NCI-H1436 (cell line): ENCODE data around the gene PAK1.

Experiments used
- DNase-seq: peaks from one replicate; lab custom pipeline; 2025; lab: John Stamatoyannopoulos, UW

The PAK1 gene

DNA sequence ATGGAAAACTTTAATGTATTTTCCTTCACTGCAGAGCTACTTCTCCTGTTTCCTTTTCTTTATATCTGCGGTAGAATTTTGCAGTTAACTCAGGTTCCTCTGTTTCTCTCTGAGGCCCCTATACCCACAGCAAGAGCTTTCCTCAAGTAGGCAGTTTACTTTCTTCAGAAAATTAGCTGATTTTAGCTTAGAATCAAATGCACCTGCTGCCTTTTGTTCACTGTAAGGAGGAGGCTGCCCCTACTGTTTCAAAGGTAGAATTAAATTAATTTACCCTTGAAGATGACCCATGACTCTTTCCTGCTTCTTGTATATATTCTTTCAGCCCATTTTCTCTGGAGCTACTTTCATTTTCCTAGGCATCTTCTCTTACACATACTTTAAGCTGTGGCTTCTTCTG lies 103.7 kb downstream of the PAK1 start:
- DNase-seq, result no peak

DNA sequence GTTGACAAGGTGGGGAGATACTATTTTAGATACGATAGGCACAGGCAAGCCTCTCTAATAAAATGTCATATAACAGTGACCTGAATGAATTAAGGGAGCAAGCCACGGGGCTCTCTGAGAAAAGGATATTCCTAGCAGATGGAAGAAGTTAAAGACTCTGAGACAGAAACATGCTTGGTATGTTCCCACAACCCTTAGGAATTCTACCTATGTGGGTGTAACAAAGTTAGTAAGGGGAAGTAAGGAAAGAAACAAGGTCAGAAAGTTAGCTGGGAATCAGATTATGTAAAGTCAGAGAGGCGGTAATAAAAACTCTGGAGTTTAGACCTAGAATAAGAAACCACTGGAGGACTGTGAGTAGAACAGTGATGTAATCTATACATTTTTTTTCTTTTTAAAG lies 112.7 kb downstream of the PAK1 start:
- no peak for DNase-seq

DNA sequence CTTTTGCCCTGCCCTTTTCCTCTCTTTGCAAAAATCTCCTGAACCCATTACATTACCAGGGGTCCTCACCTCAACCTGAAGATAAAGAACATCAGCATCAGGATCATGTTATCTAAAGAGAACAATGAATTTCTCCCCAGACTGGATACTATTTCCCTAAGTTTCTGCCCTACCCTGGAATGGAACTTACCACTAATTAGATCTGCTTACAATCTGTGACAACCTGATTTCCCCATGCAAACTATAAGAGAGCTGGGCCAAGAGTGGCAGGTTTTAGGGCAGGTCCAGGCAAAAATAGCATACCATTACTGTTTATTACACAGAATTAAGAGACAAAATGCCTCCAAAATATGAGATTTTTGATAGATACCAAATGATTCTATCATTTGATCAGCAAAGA lies 114.4 kb downstream of the PAK1 start:
- no peak for DNase-seq

DNA sequence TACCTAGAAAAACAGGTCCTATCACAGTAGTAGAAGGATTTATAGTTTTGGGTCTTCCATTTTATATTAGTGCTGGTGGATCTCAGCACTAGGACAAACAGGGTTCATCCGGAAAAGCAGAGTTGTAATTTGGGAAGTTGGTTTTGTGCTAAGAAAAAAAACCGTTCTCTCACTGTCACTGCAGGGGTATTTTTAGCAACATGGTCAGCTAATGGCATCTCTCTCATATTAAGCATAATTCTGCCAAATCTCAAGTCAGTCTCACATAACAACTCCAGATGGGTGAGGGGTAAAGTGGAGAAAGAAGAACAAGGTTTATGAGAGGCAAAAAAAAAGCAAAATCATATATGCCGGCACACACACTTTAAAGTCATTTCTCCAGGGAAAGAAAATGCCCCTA lies 120.8 kb downstream of the PAK1 start:
- DNase-seq, result no peak

DNA sequence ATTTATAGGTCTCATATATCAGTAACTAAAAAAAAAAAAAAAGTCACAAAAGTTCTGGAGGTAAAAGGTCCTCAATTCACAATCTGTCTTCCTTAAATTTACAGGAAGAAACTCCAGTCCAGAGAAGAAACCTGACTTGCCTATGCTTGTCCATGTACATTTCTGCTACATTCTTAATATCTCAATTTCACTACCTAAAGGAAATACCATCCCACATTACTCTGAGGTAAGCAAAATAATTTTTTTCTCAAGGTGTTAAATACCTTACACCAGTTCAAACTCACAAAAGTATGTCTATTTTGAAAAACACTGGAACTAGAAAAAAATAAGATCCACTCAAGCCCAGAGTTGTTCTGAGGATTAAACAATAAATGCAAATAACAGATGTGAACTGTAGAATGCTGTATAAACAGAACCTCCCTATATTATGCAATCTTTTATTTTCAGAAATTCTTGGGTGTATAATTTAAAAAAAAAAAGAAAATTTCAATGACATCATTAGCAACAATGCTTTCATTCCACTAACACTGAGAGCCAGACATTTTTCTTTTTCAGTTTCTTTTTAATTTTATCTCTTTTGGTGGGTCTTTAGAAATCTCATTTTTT lies 122.5 kb downstream of the PAK1 start:
- DNase-seq, result no peak

DNA sequence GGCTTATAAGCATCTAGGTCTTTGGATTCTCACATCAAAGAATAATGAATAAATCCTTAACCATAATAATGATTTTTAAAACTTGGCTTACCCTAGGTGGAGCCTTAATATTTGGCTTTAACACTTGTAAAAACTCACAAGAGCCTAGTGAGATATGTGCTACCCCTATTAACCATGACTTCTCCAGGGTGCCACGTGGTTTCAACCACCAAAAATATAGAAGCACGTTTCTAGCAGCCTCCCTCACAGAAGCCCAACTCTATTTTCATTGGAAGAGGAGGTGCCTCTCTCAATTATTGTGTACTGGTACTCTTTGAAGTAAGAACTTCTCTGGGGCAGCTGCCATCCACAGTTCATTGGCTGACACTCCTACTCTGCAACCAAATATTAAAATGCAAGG lies 125.9 kb downstream of the PAK1 start:
- no peak for DNase-seq

DNA sequence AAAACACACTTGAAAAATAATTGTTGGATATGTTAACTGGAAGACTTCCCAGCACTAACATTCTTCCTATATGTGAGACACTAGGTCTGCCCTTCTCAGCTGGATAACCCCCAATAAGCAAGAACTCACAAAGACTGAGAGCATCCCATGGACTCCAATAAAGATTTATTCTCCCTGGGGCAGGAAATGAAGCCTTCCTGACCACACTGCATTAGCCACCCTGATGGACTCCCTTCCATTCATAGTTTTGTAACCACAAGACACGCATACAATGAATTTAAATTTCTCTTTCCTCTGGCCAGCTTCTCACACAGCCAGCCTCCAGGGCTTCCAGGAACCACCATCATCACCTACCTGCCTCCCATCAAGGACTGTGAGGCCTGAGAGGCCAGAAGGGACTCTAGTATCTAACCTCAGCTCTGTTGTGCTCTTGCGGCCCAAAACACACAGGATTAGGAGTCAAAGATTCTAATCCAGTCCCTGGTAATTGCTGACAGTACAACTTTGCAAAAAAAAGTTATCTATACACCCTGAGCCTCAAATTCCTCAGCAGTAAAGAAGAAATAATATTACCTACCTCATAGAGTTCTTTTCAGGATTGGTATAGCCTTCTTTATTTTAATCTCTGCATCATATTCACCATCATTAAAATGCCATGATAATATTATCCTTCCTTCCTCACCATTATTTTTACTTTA lies 126.8 kb downstream of the PAK1 start:
- no peak for DNase-seq

DNA sequence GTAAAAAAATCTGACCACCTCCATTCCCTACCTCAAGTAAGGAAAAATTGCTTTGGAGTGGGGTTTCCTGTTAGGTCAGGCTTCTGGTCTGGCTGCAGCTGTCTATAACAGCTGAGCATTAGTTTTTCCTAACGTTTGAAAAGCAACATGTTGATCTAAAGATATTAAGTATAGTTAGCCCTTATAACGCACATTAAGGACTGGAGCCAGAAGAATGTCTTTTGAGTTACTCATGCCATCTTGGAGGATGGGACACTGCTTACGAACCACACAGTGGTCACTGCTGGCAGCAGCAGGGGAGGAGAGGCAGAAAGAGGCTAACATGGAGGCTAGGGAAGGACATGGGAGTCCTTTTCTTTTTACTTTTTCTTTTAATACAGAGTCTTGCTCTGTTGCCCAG lies 128.3 kb downstream of the PAK1 start:
- no peak for DNase-seq

DNA sequence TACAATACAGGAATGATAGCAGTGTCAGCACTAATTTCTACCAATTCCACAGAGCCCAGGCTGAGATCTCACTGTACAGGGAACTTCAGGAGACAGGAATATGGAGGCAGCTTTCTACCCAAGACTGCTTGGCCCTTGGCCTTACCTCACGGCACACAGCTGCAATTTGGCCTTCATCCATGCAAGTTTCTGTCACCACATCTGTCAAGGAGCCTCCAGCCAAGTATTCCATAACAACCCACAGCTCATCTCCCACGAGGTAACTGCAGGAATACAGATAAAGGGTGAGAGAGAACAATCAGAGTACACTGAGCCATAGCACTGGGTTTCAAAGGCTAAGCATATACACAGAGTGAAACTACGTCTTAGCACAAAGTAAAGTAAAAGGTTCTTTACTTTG lies 133.4 kb downstream of the PAK1 start:
- DNase-seq, result no peak

DNA sequence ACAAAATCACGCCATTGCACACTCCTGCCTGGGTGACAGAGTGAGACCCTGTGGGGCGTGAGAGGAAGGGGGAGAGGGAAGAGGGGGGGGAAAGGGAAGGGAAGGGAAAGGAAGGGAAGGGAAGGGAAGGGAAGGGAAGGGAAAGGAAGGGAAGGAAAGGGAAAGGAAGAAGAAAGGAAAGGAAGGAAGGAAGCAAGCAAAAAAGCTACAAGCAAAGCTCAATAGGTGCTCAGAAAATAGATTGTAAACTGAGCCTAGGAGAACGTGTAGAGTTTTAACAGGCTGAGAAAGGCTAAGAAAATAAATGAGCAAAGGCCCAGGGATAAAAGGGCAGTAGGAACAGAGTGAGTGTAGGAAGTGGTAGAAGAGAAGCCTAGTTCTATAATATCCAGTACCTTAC lies 141.6 kb downstream of the PAK1 start:
- no peak for DNase-seq

DNA sequence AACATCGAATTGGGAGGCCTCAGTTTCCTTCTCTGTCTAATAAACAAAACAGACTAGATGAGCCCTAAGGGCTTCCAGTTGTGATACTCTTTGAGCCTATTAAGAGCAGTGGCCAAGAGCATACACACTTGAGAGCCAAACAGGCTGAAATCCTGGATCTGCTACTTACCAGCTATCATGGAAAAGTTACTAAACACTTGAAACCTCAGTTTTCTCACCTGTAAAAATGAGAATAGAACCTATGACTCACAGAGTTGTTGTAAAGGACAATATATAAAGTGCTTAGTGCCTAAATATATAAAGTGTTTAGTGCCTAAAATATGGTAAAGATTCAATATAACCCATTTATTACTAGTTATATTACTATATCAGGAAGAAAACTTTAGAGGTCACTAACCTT lies 148.7 kb downstream of the PAK1 start:
- no peak for DNase-seq

DNA sequence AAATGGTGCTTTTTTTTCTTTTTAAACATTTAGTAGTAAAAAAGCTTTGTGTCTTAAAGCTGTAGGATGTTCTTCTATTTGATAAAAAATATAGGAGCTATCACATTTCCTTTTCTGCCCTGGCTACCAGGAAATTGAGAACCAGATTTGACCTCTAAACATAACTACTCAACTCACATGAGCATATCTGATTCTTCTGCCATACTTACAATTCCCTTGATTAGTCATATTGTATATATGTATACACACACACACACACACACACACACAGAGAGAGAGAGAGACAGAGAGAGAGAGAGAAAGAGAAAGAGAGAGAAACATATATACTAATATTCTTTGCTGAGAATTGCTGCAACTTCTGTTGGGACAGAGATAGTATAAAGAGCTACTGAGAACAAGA lies 149.4 kb downstream of the PAK1 start:
- no peak for DNase-seq

DNA sequence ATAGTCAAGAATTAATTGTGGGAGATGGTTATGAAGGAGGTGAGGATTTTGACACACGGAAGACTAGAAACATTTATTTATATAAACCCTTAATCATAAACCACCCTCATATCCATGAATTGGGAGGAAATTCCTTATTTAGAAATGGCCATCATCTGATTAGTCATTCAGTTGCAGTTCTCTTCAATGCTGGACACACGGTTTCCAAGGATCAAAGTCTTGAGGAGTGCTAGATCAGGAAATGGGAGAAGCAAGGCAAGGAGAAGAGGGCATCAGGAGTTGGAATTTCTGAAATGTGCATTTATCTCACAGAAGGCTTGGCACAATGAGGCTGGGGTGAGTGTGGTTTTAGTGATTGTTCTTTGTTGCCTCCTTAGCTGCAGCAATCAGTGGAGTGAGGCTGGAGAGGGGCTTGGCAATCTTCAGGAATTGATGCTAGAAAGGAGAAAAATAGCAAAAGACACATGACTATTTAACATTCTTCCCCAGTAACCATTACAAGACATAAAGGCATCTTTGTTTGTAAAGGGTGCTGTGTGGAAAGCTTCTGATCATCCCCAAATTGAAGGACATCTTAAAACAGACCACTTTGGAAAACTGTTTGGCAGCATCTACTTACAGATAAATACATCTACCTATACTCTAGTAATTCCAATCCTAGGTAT lies 150.8 kb downstream of the PAK1 start:
- no peak for DNase-seq

DNA sequence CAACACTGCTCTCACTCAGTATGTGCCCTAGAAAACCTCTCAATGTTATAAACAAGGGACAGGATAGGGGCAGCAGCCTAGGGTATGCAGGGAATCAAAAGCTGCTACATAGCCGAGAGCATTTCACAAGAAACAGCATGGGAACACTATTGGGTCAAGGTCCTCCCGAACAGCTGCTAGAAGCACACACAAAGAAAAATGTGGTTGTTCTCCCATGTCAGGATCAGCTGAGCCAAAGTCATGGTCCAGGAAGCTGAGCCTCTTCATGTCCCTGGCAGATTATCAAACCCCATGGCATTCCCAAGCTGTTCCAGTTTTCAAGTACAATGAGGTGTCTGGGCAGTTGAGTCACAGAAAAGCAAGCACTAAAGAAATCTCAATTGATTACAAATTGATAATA lies 151.4 kb downstream of the PAK1 start:
- DNase-seq, result no peak

DNA sequence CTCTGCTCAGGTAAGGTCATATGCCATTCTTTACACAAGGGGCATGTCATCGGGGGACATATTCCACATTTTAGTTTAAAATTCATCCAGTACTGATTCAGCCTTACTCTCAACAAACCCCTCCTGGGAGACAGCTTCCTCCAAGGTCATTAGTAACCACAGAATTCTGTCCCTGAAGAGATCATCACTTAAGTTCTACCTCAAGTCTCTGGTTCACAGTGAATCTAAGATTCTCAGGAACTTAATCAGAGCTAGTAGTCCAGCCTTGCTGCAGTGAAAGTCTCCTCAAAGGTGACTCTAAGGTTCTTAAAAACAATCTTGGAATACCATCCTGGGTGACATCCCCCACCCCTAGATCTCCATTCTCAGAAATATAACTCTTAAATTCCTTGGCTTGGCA lies 153.5 kb downstream of the PAK1 start:
- DNase-seq, result no peak

DNA sequence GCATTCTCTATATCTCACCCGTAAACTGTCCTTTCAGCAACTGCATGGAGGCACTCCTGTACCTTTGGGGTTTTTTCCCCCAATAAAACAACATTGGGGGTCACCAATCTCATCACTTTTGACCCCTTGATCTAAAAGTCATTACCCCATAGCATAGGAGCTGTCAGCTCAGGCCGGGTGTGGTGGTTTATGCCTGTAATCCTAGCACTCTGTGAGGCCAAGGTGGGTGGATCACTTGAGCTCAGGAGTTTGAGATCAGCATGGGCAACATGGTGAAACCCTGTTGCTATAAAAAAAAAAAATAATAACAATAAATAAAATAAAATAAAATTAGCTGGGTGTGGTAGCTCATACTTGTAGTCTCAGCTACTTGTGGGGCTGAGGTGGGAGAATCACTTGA lies 155.3 kb downstream of the PAK1 start:
- no peak for DNase-seq

DNA sequence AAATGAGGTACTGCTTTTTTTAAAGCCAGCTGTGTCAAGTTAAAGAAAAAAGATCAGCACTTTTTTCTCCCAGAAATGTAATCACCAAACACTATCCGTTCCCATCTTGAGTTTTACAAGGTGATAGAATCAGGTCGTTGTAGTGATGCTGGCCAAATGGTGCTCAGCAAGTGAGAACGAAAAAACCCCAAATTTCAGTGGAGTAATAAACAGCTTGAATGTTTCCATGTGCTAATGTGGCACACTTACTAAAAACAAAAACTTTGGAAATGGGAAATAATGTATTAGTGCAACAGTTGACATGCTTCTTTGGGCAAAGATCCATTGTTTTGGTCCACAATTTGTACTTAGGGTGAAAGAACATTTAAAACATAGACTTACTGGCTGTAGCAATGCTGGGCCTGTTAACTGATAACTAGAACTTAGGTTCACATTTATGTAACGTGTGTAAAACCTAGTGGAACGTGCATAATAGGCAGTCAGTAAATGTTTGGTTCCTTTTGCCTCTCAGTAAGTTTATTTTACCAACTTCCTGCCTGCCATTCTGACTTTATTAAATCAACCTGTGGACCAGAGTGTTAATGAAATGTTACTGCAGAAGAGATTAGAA lies 157.1 kb downstream of the PAK1 start:
- no peak for DNase-seq

DNA sequence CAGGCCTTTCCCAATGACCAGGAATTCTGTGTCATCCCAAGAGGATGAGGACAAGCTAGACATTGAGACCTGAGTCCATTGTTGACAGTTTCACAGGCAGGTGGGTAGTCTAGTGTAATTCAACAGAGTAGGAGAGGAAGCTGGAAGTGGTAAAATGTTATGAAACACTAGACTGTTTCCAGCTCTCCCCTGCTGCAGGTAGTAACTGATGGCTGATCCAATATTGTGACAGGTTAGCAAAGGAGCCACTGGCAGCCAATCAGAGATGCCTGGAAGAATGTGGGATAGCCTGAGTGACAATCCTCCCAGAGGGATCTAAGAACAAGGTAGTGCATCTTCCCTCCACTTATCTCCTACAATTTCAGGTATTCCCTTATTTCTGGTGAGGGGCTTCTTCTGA lies 161.8 kb downstream of the PAK1 start:
- DNase-seq, result no peak

DNA sequence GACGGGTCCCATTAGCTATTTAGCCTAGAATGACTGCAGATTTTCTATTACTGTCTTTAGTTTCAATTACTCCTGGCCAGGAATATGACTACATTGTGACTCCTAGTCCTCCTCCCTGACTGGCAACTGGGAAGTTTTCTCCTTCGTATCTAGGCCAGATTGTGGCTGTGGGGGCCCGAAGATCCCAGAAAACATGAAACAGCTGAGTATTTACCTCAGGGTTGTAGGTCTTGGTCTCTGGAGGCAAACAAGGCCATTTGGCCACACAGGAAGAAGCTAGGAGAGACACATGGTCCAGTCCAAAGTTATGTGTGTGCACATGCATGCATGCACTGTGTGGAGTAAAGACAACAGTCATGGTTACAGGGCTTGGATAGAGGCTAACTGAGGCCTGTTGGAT lies 162.2 kb downstream of the PAK1 start:
- DNase-seq, result no peak

DNA sequence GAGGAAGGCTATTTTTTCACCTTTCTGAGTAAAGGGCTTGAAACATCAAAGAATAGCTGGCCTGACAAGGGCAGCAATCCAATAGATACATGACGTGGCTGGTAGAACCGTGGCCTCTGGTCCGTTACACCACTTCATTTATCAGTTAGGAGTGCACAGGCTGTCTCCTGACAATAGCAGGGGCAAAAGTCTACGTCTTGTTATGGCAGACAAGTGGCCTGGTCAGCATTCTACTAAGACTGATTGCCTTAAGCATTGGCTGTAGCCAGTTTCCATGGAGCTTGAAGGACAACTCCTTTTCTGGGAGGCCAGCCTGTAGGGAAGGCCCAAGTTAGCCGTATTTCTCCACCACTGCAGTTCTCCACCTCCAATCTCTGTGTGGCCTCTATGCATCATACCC lies 163.2 kb downstream of the PAK1 start:
- no peak for DNase-seq

DNA sequence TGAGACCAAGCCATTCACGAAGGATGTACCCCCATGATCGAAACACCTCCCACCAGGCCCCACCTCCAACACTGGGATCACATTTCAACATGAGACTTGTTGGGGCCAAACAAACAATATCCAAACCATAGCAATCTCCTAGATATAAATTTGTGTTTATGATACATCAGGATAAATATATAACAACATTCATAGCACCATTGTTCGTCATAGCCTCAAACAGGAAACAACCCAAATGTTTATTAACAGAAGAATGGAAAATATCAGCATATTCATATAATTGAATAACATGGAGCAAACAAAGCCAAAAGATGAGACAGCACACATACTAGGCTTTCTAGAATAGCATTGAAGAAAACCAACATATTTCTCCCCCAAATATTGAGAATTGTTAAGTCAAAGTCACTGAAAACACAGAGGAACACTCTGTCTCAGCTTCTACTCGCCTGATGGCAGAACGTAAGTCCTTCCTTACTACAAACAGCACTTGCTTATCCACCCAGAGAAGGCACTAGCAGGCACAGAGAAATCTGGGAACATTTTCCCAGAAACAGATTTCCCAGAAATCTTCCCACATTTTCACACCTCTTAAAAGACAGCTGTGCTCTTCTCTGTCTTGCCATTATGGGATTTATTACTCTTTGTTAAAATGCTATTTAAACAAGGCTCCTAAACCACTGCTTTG lies 164.4 kb downstream of the PAK1 start:
- no peak for DNase-seq

DNA sequence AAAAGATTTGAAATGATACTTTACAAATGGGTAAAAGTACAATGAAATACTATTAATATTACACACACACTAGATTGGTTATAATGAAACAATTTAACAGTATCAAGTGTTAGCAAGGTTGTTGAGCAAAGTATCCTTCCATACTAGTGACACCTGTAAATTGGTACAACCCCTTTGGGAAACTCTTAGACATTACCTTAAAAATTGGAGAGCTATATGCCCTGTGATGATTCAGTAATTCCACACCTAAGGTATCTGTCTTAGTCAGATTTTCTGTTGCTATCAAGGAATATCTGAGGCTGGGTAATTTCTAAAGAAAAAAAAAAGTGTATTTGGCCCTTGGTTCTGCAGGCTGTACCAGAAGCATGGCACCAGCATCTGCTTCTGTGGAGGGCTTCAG lies 165.1 kb downstream of the PAK1 start:
- DNase-seq, result no peak

DNA sequence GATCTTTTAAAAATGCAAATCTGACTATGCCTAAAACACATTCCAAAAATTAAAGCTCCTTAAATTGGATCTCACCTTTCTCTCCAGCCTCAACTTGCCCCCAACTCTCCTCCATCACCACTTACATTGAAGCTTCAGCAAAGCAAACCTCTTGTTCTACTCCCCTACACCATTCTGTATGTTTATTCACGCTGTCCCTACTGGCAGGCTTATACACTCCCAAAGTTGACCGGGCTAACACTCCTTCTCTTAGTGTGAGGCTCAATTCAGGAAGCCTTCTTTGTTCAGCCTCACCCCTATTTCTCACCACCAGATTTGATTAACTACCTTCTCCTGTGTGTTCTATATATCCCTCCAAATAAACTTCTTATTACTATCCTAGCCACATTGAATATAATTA lies 170.6 kb downstream of the PAK1 start:
- no peak for DNase-seq
